ENCODE results near the gene NPAS3. TPM values are rescaled to one million over a fixed set of nuclear protein-coding genes. Genes with fewer than 3 reads are reported as not detected.

Gene NPAS3
- total RNA-seq, 1 donor from 2014 or later, result 2.4 TPM

GRCh38 chr14:33420051-33420627 lies 481.5 kb downstream of the NPAS3 start:
- peaks cover 10% of the 10 kb centered on the region for H3K27me3 Mint-ChIP-seq (ENCODE audit: unreplicated experiment)
- TF ChIP-seq, protein P1, sequence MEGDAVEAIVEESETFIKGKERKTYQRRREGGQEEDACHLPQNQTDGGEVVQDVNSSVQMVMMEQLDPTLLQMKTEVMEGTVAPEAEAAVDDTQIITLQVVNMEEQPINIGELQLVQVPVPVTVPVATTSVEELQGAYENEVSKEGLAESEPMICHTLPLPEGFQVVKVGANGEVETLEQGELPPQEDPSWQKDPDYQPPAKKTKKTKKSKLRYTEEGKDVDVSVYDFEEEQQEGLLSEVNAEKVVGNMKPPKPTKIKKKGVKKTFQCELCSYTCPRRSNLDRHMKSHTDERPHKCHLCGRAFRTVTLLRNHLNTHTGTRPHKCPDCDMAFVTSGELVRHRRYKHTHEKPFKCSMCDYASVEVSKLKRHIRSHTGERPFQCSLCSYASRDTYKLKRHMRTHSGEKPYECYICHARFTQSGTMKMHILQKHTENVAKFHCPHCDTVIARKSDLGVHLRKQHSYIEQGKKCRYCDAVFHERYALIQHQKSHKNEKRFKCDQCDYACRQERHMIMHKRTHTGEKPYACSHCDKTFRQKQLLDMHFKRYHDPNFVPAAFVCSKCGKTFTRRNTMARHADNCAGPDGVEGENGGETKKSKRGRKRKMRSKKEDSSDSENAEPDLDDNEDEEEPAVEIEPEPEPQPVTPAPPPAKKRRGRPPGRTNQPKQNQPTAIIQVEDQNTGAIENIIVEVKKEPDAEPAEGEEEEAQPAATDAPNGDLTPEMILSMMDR (IDR thresholded peaks at IDR 0.05), result no peak
- DNase-seq (ENCODE audit: extremely low spot score, unreplicated experiment), result no peak
- H3K4me1 Mint-ChIP-seq (ENCODE audit: unreplicated experiment), result no peaks in the 10 kb centered on the region
- H3K9me3 Mint-ChIP-seq (ENCODE audit: unreplicated experiment), result no peaks in the 10 kb centered on the region
- no peak overlapping the region for H3K4me3 Mint-ChIP-seq (ENCODE audit: unreplicated experiment)
- H3K36me3 Mint-ChIP-seq (ENCODE audit: unreplicated experiment), result no peaks in the 10 kb centered on the region
- H3K27ac Mint-ChIP-seq (ENCODE audit: unreplicated experiment), result no peak overlapping the region

DNA sequence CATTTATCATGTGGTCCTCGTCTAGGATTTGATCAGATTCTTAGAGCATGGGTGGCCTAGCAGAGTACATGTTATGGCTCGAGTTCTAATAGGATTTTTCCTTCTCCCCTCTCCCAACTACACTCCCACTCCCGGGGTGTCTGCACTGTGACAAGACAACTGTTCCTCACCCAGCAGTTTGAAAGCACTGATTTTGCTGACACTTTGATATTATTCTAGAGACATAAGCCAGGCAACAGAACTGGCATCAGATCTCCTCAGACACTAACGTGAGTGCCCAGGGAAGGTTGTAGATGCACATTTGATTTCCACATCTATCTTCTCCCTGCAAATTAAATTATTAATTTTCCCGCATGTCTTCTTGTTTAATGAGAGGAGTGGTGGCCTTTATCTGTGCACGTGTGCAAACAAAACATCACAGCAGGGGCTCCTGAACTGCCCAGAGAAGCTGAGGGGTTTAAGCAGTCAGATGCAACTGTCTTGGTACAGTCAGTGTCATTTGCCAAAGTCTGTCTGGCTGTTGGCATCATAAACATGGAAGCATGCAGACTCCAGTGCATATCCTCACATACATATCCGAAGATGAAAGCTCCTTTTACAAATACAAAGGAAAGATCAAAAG lies 491.8 kb downstream of the NPAS3 start:
- no peak overlapping the region for H3K27ac Mint-ChIP-seq (ENCODE audit: unreplicated experiment)
- TF ChIP-seq, protein P1 (IDR thresholded peaks at IDR 0.05), result no peak
- H3K36me3 Mint-ChIP-seq (ENCODE audit: unreplicated experiment), result no peaks in the 10 kb centered on the region
- DNase-seq (ENCODE audit: extremely low spot score, unreplicated experiment), result no peak
- peaks cover 11% of the 10 kb centered on the region for H3K27me3 Mint-ChIP-seq (ENCODE audit: unreplicated experiment)
- no peaks in the 10 kb centered on the region for H3K4me1 Mint-ChIP-seq (ENCODE audit: unreplicated experiment)
- H3K9me3 Mint-ChIP-seq (ENCODE audit: unreplicated experiment), result no peaks in the 10 kb centered on the region
- H3K4me3 Mint-ChIP-seq (ENCODE audit: unreplicated experiment), result no peak overlapping the region

DNA sequence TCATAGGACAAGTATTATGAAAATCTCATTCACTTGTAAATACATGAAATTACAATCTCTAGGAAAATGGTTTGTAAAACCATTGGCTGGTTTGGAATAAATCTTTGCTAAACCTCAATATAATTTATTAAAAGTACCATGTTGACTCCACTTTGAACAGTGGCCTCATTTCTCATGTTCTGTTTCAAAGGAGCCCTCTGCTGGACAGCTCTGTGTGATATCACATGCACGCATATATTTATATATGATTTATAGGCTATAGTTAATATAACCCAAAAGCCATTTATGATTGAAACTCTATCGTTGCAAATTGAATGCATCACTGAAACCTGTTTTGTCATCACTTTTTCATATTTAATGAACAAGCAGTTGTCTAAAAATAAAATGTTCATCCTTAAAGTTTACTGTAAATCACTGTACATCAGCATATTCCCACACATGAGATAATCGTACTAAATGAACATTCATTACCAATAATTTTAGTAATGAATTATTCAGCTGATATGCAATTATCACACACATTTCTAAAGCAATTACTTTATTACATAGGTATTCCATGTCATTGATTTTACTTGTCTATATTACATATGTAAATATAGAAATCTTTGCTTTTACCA lies 493.8 kb downstream of the NPAS3 start:
- no peaks in the 10 kb centered on the region for H3K4me1 Mint-ChIP-seq (ENCODE audit: unreplicated experiment)
- H3K9me3 Mint-ChIP-seq (ENCODE audit: unreplicated experiment), result no peaks in the 10 kb centered on the region
- TF ChIP-seq, protein P1 (IDR thresholded peaks at IDR 0.05), result peak; percentile 75
- H3K27me3 Mint-ChIP-seq (ENCODE audit: unreplicated experiment), result peaks cover 11% of the 10 kb centered on the region
- H3K27ac Mint-ChIP-seq (ENCODE audit: unreplicated experiment), result no peak overlapping the region
- no peaks in the 10 kb centered on the region for H3K36me3 Mint-ChIP-seq (ENCODE audit: unreplicated experiment)
- no peak overlapping the region for H3K4me3 Mint-ChIP-seq (ENCODE audit: unreplicated experiment)
- no peak for DNase-seq (ENCODE audit: extremely low spot score, unreplicated experiment)

DNA sequence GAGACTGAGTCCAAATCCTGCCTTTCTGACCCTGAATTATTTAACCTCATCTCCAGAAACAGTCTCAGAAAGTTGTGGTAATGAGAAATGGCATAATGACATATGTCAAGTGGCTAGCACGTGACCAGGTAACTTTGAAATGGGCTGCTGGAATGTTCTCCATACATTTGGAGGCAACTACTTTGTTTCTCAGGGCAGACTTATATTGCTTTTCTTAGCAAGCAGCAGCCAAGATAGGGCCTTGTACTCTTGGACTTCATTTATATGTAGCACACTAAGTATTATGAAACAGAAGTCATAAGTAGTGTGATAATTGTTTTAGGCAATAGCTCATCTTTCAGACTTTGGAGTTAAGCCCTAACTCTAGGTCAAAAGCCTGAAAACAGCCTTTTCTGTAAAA lies 494.7 kb downstream of the NPAS3 start:
- H3K36me3 Mint-ChIP-seq (ENCODE audit: unreplicated experiment), result no peaks in the 10 kb centered on the region
- peaks cover 11% of the 10 kb centered on the region for H3K27me3 Mint-ChIP-seq (ENCODE audit: unreplicated experiment)
- TF ChIP-seq, protein P1 (IDR thresholded peaks at IDR 0.05), result no peak
- H3K9me3 Mint-ChIP-seq (ENCODE audit: unreplicated experiment), result no peaks in the 10 kb centered on the region
- H3K4me1 Mint-ChIP-seq (ENCODE audit: unreplicated experiment), result no peaks in the 10 kb centered on the region
- no peak overlapping the region for H3K27ac Mint-ChIP-seq (ENCODE audit: unreplicated experiment)
- H3K4me3 Mint-ChIP-seq (ENCODE audit: unreplicated experiment), result no peak overlapping the region
- DNase-seq (ENCODE audit: extremely low spot score, unreplicated experiment), result no peak

DNA sequence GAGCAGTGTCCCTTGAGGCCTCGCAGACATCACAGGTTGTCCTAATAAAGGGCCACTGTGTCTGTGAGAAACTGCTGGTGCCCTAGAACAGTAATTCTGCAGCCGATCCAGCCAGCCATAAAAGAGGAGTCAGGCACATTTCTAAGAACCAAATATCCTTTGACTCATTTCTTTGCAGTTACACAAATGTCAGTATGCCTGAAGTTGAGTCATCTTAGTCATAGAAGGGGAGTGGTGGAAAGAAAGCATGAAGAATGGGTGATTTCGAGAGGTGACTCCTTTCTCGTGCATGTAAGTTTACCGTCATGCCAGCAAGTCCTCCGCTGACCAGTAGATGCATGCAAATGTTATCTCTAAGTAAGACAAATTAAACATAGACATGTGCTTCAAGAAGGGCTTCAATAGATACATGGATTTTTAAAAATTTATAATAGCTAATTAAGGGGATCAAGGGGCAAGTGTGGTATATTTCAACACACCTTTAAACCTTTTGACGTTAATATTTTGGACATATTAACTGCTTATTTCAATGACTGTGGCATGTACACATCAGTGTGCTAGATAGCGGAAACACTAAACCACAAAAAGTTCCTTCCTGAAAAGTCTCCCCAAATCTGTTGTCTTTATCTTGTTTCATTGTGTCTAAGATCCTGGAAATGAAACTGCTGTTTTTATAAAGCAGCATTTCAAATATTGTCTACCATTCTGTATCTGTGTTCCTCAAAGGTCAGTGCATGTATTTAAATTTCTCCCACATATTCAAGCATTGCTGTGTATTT lies 497.4 kb downstream of the NPAS3 start:
- Mint-ChIP-seq H3K9me3 (ENCODE audit: unreplicated experiment) (no peaks in the 10 kb centered on the region), H3K36me3 (ENCODE audit: unreplicated experiment) (no peaks in the 10 kb centered on the region), H3K27ac (ENCODE audit: unreplicated experiment) (no peak overlapping the region), H3K27me3 (ENCODE audit: unreplicated experiment) (no peaks in the 10 kb centered on the region), H3K4me1 (ENCODE audit: unreplicated experiment) (no peaks in the 10 kb centered on the region), H3K4me3 (ENCODE audit: unreplicated experiment) (no peak overlapping the region)
- TF ChIP-seq, protein P1 (IDR thresholded peaks at IDR 0.05), result no peak
- no peak for DNase-seq (ENCODE audit: extremely low spot score, unreplicated experiment)
